NCI-H2081 treated with DMSO at 0.1 percent for 48 hours (cell line): ENCODE results near the gene SATB2.

Experiments
- DNase-seq: peaks from one replicate; lab custom pipeline; 2025; lab: John Stamatoyannopoulos, UW

The SATB2 gene

DNA sequence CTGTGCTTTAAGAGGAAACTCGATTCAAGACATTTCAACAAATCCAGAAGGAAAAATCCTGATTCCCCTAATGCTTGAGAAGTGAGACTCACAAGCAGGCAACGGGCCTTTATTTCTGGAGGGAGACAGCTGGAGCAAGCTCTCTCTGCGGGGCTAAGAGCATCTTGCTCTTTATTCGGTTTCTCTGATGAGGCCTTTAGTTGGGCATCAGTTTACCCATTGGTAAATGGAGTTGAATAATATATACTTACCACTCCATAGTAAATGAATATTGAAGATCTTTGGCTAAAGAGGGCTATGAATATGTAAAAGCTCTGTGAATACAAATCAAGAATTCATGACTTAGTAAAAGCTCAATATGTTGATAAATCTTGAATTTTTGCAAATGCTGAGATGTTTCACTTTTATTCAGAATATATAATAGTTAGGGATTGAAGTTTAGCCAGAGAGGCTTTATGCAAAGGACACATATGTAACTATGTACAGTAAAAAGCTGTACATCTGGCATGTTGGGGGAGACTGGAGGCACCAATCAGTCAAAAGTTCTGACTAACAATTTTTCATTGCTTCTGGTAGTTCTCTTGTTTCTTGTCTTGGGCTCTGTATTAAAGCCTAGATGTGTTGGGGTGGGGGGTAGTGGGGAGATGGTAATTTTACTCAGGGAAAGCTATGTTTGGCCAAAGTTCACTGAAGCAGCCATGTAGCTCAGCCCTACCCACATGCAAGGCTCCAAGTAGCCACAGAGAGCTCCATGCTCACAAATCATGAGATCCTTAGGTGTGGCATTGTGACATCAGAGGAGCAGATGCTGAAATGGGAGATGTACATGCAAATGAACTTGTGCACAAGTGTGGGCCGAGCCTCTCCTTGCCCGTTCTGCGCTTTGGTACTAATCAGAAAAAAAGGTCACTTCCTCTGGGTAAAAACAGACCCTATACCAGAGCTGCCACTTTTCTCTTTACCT lies 200.2 kb downstream of the SATB2 start:
- no peak for DNase-seq

DNA sequence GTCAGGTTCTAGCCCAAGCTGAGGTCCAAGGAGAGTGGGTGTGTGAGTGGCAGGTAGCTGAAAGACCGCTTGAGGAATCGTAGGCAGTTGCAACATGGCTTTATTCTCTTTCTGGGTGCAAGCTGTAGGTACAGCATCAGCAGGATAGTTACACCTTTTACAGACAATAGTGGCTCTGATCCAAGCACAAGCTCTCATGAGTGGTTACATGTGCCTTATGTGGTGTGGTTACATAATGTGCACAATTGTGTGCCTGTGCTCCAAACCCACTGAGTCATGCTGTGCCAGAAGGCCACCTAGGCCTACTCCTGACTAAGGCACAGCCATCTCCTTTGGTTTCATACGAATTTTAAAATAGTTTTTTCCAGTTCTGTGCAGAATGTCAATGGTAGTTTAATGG lies 227.6 kb downstream of the SATB2 start:
- no peak for DNase-seq

DNA sequence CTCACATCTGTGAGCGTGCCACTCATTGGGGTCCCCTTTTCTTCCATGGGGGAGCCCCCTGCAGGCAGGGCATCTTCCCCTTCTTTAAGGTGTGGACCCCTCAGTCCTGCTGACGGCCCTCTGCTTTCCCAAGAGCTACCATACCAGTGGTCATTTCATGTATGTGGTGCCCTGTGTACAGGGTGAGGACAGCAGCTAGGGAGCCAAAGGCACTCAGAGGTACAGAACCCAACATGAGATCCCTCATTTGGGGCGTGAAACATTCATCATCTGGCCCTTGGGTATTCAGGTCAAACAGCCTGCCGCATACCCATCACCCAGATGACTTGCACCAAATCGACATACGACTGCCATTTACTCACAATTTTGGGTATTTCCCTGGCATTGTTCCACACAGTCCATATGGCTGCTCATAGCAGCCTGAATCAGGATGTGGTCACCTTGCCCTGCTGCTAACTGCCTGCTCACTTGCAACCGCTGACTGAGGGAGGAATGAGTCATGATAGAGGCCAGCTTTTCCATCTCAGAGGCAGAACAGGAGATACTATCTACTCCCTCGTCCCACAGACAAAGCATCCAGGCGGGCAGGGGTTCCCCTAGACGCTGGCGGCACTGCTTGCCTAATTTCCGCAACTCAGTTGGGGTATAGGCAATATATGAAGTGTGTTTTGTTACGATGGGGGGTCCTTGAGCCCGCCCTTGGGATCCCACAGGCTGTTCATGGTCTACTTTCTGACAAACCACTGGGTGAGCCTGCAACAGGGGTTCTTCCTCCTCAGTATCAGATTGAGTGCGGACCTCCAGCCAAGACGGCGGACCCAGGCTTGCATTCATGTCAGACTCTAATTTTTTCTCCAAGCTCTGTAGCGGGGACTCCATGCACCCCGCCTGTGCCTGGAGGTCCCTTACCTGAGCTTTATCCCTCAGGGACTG lies 228.6 kb downstream of the SATB2 start:
- DNase-seq: no peak

DNA sequence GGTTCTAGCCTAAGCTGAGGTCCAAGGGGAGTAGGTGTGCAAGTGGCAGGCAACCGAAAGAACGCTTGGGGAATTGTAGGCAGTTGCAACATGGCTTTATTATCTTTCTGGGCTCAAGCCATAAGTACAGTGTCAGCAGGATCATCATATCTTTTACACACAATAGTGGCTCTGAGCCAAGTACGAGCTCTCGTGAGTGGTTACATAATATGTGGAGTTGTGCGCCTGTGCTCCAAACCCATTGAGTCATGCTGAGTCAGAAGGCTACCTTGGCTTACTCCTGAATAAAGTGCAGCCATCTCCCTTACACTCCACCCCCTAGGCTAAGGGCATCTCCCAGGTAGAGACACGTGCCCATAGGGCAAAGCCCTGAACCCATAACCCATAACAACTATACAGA lies 233.9 kb downstream of the SATB2 start:
- DNase-seq: no peak

- DNase-seq: no peak
Observed at GRCh38 chr2:199220920-199221319, 236.8 kb downstream of the SATB2 start.

GRCh38 chr2:199219551-199219950 lies 238.2 kb downstream of the SATB2 start:
- no peak for DNase-seq
